WTC11 (cell line): ENCODE measurements around the gene MAP6. TPM values are rescaled to one million over a fixed set of nuclear protein-coding genes. Genes with fewer than 3 reads are reported as not detected.

ENCODE experiments used
- ATAC-seq: fragments of 200-7000 bp; cut with Tn5 transposase; 2 replicates; pipeline ENCODE4 v1.10.0; 2021; ENCODE audit warnings: mild to moderate bottlenecking, moderate library complexity
- CTCF ChIA-PET: fragments of 300-600 bp; sonication (Branson Sonifier 250); formaldehyde crosslinking; loops from one replicate; lab custom pipeline; 2021; ENCODE audit warnings: antibody characterized with exemption; lab: Charles Lee
- POLR2A ChIA-PET: fragments of 350-600 bp; sonication (Branson Sonifier 250); formaldehyde crosslinking; loops from one replicate; lab custom pipeline; 2021; ENCODE audit warnings: antibody characterized with exemption; lab: Charles Lee
- DNase-seq: peaks from one replicate; pipeline ENCODE4 v3.0.0; 2021; ENCODE audit warnings: low spot score
- H3K27ac Mint-ChIP-seq: 2 replicates; pipeline ENCODE4 v1.8.0; 2021; ENCODE audit warnings: mixed read lengths
- H3K27me3 Mint-ChIP-seq: 2 replicates; pipeline ENCODE4 v1.8.0; 2021; ENCODE audit warnings: low read depth, mild to moderate bottlenecking, moderate library complexity, mixed read lengths
- H3K36me3 Mint-ChIP-seq: 2 replicates; pipeline ENCODE4 v1.8.0; 2021; ENCODE audit warnings: mixed read lengths
- H3K4me1 Mint-ChIP-seq: 2 replicates; pipeline ENCODE4 v1.8.0; 2022; ENCODE audit warnings: mixed read lengths
- H3K4me3 Mint-ChIP-seq: 2 replicates; pipeline ENCODE4 v1.8.0; 2021; ENCODE audit warnings: mild to moderate bottlenecking, moderate library complexity, mixed read lengths
- H3K9me3 Mint-ChIP-seq: 2 replicates; pipeline ENCODE4 v1.8.0; 2021; ENCODE audit warnings: mixed read lengths
- ARID4B ChIP-seq: sonication (generic); formaldehyde crosslinking; IDR thresholded peaks from 2 replicates; pipeline ENCODE4 v1.8.0; 2023; ENCODE audit warnings: missing genetic modification reagents, mild to moderate bottlenecking, borderline replicate concordance
- ATF1 ChIP-seq: sonication (generic); formaldehyde crosslinking; IDR thresholded peaks from 2 replicates; pipeline ENCODE4 v1.8.1; 2023; ENCODE audit warnings: mild to moderate bottlenecking, moderate library complexity, missing genetic modification reagents
- E2F1 ChIP-seq: sonication (generic); formaldehyde crosslinking; IDR thresholded peaks from 2 replicates; pipeline ENCODE4 v1.8.0; 2022; ENCODE audit warnings: mild to moderate bottlenecking, missing genetic modification reagents
- E2F4 ChIP-seq: sonication (generic); formaldehyde crosslinking; IDR thresholded peaks from 2 replicates; pipeline ENCODE4 v1.8.1; 2022; ENCODE audit warnings: low read depth, mild to moderate bottlenecking, moderate library complexity, missing genetic modification reagents, borderline replicate concordance
- FOXK1 ChIP-seq: sonication (generic); formaldehyde crosslinking; IDR thresholded peaks from 2 replicates; pipeline ENCODE4 v1.8.0; 2022; ENCODE audit warnings: mild to moderate bottlenecking, moderate library complexity, missing genetic modification reagents
- FOXP4 ChIP-seq: sonication (generic); formaldehyde crosslinking; IDR thresholded peaks from 2 replicates; pipeline ENCODE4 v1.8.0; 2022; ENCODE audit warnings: mild to moderate bottlenecking, missing genetic modification reagents
- GTF2I ChIP-seq: fragments of 250-450 bp; sonication (Bioruptor Pico); conservative IDR thresholded peaks from 2 replicates; pipeline ENCODE4 v1.4.0; 2021; ENCODE audit warnings: mild to moderate bottlenecking
- IRF2 ChIP-seq: sonication (generic); formaldehyde crosslinking; IDR thresholded peaks from 2 replicates; pipeline ENCODE4 v1.8.0; 2022; ENCODE audit warnings: low read depth, missing genetic modification reagents, borderline replicate concordance
- MAX ChIP-seq: sonication (generic); formaldehyde crosslinking; IDR thresholded peaks from 2 replicates; pipeline ENCODE4 v1.8.0; 2022; ENCODE audit warnings: mild to moderate bottlenecking, missing genetic modification reagents
- MYBL2 ChIP-seq: sonication (generic); formaldehyde crosslinking; IDR thresholded peaks from 2 replicates; pipeline ENCODE4 v1.8.1; 2023; ENCODE audit warnings: mild to moderate bottlenecking, moderate library complexity, missing genetic modification reagents
- NR2C2 ChIP-seq: sonication (generic); formaldehyde crosslinking; IDR thresholded peaks from 2 replicates; pipeline ENCODE4 v1.8.0; 2022; ENCODE audit warnings: mild to moderate bottlenecking, missing genetic modification reagents
- PRRX2 ChIP-seq: fragments of 250-450 bp; sonication (Bioruptor Pico); IDR thresholded peaks from 2 replicates; pipeline ENCODE4 v1.8.0; 2021; ENCODE audit warnings: mild to moderate bottlenecking
- RELA ChIP-seq: sonication (generic); formaldehyde crosslinking; IDR thresholded peaks from 2 replicates; pipeline ENCODE4 v1.8.1; 2022; ENCODE audit warnings: missing genetic modification reagents, mild to moderate bottlenecking, borderline replicate concordance
- SMAD4 ChIP-seq: sonication (generic); formaldehyde crosslinking; IDR thresholded peaks from 2 replicates; pipeline ENCODE4 v1.8.0; 2022; ENCODE audit warnings: mild to moderate bottlenecking, missing genetic modification reagents
- SP1 ChIP-seq: sonication (generic); formaldehyde crosslinking; conservative IDR thresholded peaks from 2 replicates; pipeline ENCODE4 v1.8.1; 2022; ENCODE audit warnings: missing genetic modification reagents
- STAT6 ChIP-seq: sonication (generic); formaldehyde crosslinking; conservative IDR thresholded peaks from 2 replicates; pipeline ENCODE4 v1.8.1; 2023; ENCODE audit warnings: mild to moderate bottlenecking, low read depth, missing genetic modification reagents, moderate library complexity
- TEAD1 ChIP-seq: sonication (generic); formaldehyde crosslinking; IDR thresholded peaks from 2 replicates; pipeline ENCODE4 v1.8.0; 2022; ENCODE audit warnings: mild to moderate bottlenecking, missing genetic modification reagents
- ZNF138 ChIP-seq: sonication (generic); formaldehyde crosslinking; conservative IDR thresholded peaks from 2 replicates; pipeline ENCODE4 v1.8.1; 2022; ENCODE audit warnings: mild to moderate bottlenecking, moderate library complexity, missing genetic modification reagents
- ZNF263 ChIP-seq: sonication (generic); formaldehyde crosslinking; IDR thresholded peaks from 2 replicates; pipeline ENCODE4 v1.8.1; 2022; ENCODE audit warnings: low read depth, mild to moderate bottlenecking, moderate library complexity, missing genetic modification reagents
- ZNF671 ChIP-seq: fragments of 250-450 bp; sonication (Bioruptor Pico); IDR thresholded peaks from 2 replicates; pipeline ENCODE4 v1.8.0; 2021; ENCODE audit warnings: mild to moderate bottlenecking
- ZSCAN18 ChIP-seq: fragments of 250-450 bp; sonication (Bioruptor Pico); IDR thresholded peaks from 2 replicates; pipeline ENCODE4 v2.1.2; 2022; ENCODE audit warnings: mild to moderate bottlenecking, moderate library complexity
- total RNA-seq: library from RNA; stranded (reverse); gene quantifications from 3 replicates; pipeline ENCODE4 v1.2.3, GENCODE V29; 2021

Gene MAP6
- total RNA-seq, 1 experiment from 2014 or later: 0.90 TPM

- TF ChIP-seq ARID4B (CRISPR knock-in tag): no peak
- no peak for TF ChIP-seq E2F1 (CRISPR knock-in tag)
- no peak for TF ChIP-seq ZSCAN18 (CRISPR knock-in tag)
- TF ChIP-seq SP1: no peak
- no peak for TF ChIP-seq SMAD4
- no peak for TF ChIP-seq NR2C2 (CRISPR knock-in tag)
- no peak for TF ChIP-seq FOXK1 (CRISPR knock-in tag)
- no peak for TF ChIP-seq ZNF263 (CRISPR knock-in tag)
- no peak for TF ChIP-seq IRF2 (CRISPR knock-in tag)
- no peak for TF ChIP-seq PRRX2 (CRISPR knock-in tag)
- no peak for TF ChIP-seq ZNF671 (CRISPR knock-in tag)
- no peak for TF ChIP-seq E2F4 (CRISPR knock-in tag)
- no peak for TF ChIP-seq ZNF138
- no peak for TF ChIP-seq STAT6
These were observed 32.1 kb upstream of the MAP6 start (continued) for GRCh38 chr11:75700940-75701339.

- Mint-ChIP-seq H3K4me3 (no peak overlapping the region), H3K27ac (no peak overlapping the region), H3K9me3 (no peaks in the 10 kb centered on the region), H3K4me1 (no peaks in the 10 kb centered on the region), H3K27me3 (no peaks in the 10 kb centered on the region), H3K36me3 (no peaks in the 10 kb centered on the region)
- ChIA-PET CTCF (interaction anchor here (1.7 kb wide), 2 partner anchors 8 to 100 kb away, joined by 7 to 8 read pairs; no protein-coding TSS in a partner anchor), POLR2A (no interaction called here)
- ATAC-seq: no peak
- DNase-seq: no peak
- TF ChIP-seq FOXP4 (CRISPR knock-in tag) (no peak), TEAD1 (CRISPR knock-in tag) (no peak), MYBL2 (CRISPR knock-in tag) (no peak), MAX (CRISPR knock-in tag) (no peak), ATF1 (no peak), RELA (CRISPR knock-in tag) (no peak), NR2C2 (CRISPR knock-in tag) (no peak), GTF2I (CRISPR knock-in tag) (no peak)
These were observed 29.2 kb upstream of the MAP6 start for GRCh38 chr11:75697906-75698581.
